Right hindlimb (tissue), 1 donor: ENCODE results near the gene GABBR2.

Experiments used
- DNase-seq: peaks from one replicate; pipeline ENCODE4 v3.0.0-alpha.2; 2018

GABBR2 gene

DNA sequence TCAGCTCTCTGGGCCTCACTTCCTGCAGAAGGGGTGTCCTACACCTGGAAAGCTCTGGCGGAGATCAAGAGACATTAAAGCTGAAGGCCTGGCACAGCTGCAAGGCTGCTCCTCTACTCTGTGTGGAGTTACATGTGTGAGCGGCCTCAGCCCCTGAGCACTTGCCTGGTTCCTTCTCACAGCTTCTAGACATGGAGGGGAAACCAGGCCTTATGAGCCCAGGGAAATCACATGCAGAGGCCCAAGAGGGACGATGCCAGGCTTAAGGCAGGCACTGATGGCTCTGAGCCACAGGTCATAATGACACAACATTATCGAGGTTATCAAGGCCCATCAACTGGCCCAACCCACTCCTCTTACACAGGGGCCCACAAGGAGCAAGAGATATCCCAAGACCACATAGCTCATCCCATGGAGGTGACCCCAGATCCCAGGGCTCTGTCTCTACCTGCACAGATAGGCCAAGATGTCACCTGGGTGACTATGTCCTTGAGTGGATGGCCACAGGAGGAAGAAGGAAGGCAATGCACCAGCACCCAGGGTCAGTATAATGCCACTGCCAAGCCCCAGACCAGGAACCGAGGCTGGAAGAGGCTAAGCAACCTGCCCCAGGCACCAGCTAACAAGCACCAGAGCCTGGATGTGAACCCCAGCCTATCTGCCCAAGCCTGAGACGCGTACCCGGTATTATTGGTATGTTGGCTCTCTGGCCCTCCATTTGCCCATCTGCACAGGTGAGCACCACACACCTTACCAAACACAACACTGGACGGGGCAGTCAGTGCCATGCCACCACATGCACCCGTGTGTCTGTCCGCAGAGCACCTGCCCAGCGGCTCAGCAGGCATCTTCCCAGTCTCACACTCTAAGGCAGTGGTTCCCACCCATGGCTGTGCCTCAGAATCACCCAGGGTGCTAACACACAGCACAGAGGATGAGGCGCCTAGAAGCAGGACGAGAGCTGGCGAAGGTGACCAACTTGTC lies 143.3 kb downstream of the GABBR2 start:
- DNase-seq, result no peak

DNA sequence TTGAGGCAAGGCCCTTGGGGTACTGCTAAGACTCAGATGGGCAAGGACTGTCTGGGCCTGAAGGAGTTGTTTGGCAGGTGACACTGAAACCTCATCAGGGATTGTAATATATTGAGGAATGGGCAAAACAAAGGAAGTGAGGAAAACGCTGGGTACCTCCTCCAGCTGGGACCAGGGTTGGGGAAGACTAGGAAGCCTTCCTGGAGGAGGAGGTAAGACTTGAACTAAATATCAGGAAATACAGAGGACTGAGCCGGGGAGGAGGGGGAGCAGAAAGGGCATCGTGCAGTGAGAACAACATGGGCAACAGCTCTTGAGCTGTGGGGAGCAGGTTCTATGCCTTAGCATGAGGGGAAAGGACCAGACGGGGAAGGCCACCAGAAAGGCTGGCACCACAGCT lies 144.0 kb downstream of the GABBR2 start:
- no peak for DNase-seq

DNA sequence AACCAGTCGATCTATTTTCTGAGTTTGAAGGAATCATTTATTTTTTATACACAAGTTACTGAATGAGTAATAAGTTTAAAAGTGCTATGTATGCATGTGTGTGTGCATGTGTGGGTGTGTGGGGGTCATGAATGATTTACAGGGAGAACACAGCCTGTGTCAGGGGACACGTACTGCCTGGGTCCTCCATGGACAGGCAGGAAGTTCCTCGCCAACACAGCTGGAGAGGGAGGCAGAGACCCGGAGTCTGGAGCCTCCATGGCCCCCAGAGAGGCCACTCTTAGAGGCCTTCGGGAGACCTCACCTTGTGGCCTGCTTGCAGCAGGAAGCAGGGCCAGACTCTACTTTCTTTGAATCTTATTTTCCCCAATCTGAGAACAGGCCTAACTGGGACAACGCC lies 144.7 kb downstream of the GABBR2 start:
- no peak for DNase-seq

DNA sequence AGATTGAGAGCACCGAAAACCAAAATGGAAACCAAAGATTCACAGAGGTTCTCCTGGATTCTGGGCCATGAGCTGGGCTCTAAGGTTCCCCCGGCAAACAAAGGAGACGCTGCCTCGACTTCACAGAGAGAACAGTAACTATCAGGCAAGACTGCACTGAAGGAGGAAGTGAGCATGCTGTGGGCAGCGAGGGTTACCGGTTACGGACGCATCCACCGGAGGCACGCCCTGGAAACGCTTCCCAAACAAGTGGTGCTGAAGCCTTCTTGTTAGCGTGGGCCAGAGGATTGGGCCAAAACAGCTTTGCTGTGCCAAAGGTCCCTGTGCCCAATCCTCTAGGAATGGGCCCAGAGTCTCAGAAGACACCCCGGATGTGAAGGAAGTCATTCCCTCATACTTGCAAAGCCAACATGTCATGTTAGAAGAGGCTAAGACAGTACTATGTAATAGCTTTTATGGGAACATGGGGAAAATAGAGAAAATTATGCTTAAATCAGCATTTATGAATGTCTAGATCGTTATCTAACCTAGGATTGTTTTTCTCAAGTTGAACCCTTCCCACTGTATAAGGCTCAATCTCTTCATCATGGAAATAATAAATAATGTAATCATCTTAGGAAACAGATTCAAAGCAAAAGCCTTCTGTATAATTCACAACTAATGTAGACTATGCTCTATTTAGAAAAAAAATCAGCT lies 145.4 kb downstream of the GABBR2 start:
- DNase-seq, result no peak

DNA sequence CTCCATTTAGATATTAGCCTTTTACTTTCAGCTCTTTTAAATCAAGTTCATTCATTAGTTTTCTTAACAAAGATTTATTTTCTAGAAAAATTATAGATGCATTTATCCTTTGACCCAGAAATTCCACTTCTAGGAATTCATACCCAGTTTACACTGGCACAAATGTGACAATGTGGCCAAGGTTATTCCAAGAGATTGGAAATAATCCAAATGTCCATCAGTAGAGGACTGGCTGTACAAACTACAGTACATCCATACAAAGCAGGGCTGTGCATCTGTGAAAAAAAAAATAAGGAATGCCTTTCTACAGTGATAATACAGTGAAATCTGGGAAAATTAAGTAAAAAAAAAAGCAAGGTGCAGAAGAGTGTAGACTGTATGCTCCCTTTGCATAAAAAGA lies 149.2 kb downstream of the GABBR2 start:
- DNase-seq, result no peak

DNA sequence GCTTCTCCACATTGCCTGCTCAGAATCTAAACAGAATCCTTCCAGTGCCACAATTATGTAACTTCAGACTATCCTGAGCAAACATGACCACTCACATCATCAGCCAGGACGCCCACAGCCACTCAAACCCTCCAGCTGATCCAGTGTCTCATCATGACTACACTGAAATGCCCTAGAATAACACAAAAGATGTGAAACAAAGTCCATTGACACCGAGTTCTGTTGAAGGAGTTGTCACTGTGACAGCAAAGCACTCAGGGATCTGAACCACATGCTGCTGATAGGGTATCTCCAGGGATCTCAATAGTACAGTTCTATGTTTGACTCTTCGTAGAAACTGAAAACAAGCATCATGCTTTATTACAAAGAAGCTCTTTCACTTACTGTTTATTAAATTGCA lies 150.2 kb downstream of the GABBR2 start:
- no peak for DNase-seq

DNA sequence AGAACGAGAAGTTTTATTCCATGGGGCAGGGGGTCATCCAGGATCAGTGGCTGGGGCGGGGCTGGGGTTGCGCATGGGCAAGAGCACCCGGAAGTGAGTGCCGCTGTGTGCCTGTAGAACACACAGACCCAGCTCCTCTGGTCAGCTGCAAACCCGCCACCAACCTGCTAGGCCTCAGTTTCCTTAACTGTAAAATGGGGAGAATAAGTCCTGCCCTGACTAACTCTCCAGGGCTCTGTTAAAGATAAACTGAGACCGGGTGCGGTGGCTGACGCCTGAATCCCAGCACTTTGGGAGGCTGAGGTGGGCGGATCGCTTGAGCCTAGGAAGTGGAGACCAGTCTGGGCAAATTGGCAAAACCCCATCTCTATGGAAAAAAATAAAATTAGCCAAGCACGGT lies 152.2 kb downstream of the GABBR2 start:
- no peak for DNase-seq

DNA sequence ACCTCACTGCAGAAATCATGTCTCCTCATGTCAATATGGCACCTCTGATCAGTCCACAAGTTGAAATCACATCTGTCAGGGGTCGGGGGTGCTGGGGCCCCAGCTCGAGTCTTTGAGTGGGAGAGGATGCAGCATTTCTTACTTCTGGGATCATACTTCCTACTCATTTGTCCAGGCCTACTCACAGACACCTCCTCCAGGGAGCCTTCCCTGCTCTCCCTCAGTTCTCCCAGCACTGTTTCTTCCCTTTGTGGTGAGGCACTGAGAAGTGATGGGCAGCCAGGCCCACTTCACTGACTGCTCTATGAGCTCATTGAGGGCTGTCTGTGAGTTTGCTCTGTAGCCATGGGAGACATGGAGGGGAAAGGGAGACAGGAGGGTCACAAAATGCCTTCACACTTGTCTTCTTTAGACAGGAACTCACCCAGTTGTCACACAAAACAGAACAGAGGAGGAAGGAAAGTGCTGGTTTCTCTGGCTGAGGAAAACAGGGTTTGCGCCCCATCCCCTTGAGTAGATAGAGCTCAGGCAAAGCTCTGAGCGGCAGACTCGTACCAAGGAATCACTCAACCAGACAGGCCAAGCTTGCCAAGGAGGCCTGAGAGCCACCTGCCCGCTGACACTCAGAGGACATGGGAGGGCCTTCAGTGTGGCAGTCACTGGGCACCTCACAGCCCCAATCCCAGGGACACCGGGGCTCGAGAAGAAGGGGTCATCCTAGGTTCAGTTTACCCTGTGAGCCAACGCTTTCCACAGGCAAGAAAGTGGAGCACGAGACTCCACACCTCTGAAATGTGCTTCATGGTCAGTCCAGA lies 152.9 kb downstream of the GABBR2 start:
- DNase-seq, result no peak

DNA sequence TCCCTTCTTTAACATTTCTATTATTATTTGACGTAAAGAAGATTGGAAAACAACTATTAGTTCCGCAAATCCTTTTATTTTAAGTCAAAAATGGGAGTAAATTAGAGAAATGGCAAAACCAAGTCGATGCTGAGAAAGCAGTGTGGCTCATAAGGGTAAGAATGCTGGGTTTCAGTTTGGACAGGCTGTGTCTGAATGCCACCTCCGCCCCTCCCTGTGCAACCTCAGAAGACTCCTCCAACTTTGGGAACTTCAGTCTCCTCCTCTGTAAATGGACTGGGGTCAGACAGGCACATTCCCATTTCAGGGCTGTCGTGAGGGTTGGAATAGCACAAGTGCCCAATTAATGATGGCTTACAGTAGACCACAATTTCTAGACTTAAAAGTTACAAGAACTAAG lies 154.0 kb downstream of the GABBR2 start:
- DNase-seq, result no peak

DNA sequence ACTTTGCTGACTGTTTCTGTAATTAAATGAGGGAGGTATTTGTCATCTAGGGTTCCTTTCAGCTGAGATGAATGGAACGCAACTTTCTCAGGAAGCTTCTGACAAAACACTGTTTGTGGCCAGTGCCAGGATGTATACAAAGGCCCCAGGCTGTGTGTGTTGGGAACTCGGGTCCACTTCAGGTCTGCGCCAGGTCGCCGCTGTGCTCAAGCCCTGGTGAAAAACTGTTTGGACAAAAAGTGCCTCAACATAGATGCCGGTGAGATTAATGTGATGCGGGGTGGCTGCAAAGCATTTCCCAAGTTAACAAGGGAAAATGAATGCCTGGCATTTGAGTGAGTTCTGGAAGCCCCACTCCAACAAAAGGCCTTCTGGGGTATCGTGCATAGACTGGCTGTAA lies 156.4 kb downstream of the GABBR2 start:
- DNase-seq, result no peak

DNA sequence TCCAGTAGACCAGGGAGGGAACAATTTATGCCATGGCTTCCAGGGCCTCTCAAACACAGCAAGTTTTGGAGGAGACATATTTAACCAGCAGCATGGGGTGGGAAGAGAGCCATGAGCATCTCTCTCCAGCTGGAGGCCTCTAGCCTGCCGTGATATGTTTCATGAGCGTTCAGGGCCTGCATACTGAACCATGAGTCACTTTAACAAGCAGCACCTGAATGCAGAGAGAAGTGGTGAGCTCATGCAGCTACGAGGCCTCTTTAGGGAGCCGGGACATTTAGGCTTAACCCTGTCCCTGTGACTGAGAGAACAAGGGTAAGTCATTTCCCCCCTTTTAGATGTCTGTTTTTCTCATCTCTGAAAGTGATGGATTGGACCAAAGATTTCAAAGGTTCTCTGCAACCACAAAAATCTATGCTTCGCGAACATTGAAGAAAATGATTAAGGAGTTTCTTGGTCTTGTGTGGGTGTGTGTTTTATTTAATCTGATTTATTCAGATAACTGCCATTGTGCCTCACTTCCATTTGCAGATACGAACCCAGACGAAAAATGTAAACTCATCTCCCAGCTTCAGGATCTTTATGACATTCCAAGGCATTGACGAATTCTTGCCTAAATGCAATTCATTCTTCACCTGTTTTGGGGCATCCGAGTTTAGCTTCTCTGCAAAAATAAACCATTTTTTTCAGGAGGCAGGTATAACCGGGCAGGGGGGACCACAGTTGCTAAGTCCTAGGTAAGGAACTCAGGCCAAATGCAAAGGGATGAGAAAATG lies 157.0 kb downstream of the GABBR2 start:
- no peak for DNase-seq

DNA sequence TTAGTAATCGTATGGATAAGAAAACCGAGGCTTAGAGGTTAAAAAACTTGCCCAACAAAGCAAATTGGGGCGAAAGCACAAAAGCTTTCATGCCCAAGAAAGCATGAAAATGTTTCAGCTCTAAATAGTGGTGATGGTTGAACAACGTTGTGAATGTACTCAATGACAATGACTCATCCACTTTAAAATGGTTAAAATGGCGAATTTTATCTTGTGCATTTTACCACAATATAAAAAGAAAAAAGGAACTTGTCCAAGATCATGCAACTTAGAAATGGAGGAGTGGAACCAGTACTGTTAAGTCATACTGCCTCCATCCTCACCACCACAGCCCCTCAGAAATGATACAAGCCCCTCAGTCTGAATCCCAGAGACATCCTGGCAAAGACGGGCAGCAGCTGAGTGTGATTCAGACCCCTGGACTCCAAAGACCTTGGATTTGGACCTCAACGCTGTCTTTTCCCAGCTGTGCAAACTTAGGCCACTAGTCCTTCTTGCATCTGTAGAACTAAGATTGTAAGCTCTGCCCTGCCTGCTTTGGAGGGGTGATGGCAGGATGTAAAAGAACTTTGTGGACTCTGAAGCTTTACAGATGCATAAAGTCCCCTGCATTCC lies 158.4 kb downstream of the GABBR2 start:
- no peak for DNase-seq

DNA sequence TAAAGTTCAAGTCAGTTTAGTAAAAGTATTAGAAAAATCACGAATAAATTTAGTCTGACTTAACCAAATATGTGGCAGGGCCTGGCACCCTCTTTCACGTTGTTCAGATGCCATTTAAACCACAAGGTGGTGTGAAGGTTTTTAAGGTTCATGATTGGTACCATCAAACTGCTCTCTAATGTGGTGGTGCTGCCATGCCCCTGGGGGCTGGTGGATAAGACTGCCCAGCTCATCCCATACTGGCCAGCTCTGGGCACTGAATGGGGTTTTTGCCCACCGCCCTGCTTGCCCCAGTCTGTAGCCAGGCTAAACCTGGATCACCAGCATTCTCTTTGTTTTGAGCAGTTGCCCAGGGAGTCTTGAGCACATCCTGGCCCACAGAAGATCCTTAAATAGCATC lies 159.3 kb downstream of the GABBR2 start:
- DNase-seq, result no peak

DNA sequence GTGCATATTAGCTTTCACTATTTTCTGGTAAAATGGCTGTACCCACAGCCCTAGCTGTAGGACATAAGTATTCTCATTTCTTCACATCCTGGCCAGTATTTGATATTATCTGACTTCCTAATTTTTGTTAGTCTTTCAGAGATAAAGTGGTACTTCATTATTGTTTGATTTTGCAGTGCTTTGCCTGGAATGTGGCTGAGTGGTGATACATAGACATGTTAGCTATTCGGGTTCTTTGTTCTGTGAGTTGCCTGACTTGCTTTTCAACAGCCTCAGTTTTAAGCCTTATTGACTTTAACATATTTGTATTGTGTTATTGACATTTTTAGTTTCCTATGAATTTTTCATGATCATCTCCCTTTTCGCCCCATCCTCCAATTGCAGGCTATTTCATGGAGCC lies 161.1 kb downstream of the GABBR2 start:
- no peak for DNase-seq

DNA sequence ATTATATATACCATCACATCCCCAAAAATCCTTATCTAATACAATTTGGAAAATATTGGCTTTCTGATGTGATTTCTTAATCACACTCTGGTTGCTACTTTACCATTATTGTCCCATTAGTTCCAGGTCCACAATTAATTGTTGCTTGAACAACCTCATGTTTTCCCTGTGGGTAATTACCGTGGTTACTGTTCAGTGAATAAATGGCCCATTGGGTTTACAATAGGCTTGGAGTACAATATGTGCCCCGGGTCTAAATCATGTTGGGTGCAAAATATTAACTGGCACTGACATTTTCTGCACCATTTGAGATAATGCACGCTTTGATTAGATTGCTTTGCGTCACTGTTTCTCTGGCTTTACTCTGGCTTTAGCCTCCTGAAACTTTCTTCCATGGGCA lies 163.7 kb downstream of the GABBR2 start:
- DNase-seq, result no peak

DNA sequence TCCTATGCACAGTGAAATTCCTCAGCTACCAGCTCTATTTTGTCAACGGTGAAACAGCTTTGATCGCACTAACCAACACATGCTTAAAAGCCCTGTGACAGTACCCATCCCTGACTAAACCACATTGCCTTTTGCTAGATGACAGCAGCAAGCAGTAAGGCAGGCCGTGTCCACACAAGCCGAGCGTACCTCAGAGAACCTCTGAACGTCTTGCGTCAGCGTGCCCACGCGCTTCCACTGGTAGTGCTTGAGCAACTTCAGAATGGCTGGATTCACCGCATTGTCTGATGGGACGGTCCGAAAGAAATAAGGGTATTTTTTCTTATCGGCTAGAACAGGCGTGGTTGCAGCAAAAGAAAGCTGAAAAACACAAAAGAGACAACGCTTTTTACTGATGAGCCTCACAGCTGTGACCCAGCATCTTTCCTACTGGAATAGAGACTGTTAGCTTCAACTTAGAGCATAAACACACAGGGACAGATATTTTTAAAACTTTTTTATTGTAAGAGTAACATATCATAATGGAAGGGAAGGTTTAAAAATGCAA lies 167.0 kb downstream of the GABBR2 start:
- no peak for DNase-seq

DNA sequence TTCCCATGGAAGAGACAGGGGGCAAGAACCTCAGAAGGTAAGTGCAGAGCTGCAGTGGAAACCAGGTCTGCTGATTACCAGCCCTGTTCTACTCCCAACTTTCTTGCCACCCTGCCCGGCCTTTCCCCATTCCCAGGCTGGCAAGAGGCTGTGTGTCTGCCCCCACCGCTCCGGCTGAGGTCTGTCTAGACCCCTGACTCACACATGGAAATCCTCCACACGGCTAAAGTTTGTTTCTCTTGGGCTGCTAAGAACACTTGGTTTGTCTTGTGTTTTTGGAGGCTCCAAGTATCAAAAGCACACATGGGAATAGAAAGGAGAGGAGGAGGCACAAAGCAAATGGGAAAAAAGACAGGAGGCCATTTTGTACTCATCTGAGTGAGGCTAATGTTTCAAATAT lies 168.3 kb downstream of the GABBR2 start:
- DNase-seq, result no peak

DNA sequence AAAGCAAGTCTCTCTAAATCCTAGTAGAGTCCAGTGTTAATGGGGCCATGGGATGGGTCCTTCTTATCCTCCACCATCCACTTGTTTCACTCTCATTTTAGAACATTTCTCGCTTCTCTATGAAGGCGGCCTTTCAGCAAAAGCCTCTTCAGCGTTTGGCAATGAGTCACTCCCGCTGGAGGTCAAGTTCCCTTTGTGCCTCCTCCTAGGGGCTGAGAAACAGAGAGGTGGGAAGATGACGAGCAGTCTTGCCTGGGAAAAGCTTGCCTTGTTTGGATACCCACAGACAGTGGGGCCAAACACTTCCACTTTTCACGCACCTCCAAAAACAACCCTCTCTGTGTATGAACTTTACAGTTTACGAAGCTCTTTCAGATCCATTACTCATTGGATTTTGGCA lies 168.8 kb downstream of the GABBR2 start:
- no peak for DNase-seq

DNA sequence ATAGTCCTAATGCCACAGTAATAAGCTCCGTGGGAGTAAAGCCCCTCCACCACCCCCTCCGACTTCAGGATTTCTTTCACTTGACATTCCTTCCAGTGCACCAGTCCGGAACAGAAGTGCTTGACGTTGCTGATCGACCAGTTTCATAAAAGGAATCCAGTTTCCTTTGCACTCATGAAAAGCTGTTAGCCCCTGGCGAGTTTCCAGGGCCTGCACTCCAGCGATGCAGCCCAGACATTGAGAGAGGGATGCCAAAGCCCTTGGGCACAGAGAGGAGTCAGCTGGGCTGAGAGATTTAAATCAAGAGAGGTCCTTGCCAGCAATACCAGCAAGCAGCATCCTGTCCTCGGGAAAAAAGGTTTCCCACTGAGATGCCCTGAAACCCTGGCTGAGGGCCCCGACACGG lies 170.1 kb downstream of the GABBR2 start:
- DNase-seq, result no peak

DNA sequence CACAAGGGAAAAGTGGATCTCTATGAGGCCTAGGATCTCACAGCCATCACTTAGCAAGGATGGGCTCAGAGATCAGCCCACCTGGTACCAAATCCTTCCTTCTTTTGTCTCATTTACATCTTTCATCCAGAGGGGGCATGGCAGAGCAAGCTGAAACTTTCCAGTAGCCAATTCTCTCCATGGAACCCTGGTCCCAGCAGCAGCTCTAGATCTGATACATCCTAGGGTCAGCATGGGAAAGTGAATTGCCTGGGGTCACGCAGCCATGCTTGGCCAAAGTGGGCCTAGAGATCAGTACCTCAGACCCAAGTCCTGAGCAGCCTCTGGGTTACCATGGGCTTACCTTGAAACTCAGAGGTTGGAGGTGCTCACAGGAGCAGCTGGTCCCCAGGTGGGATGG lies 170.5 kb downstream of the GABBR2 start:
- no peak for DNase-seq

DNA sequence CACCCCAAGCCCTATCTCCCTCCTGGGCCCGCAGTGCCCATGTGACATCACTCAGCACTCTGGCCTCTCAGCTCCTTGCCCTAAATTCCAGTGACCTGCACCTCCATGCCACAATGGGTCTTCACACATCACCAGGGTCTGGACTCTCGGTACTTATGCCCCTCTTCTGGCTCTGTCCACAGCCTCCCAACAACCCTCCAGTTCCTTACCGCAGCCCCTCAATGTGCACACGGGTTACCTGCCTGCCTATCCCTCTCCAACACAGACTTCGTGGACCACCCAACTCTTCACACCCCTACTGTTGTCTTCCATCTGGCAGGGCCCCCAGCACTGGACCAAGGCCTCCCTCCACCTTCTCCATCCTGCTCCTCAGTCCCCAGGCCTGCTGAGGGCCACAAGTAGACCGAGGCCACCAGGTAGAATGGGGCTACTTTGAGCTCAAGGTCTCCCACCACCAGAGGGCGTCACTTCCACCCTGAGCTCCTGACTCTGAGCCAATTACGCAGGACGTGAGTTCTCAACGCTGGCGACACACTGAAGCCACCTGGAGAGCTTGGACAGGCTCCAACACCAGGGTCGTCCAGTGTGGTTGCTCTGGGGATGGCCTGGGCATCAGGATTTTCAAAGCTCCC lies 172.1 kb downstream of the GABBR2 start:
- DNase-seq, result no peak
